Caco-2 (cell line): ENCODE measurements around the gene EIF4E2. TPM values are rescaled to one million over a fixed set of nuclear protein-coding genes. Genes with fewer than 3 reads are reported as not detected.

Source experiments
- BruUV-seq: library from RNA; stranded (reverse); fragments of 400-500 nt; replicated peaks from 2 replicates; lab custom pipeline; 2021; lab: Mats Ljungman, UMichigan
- CTCF ChIA-PET: fragments of 300-600 bp; sonication (Branson Sonifier 250); formaldehyde crosslinking; loops from one replicate; lab custom pipeline; 2022; ENCODE audit warnings: antibody characterized with exemption; lab: Charles Lee
- POLR2A ChIA-PET: fragments of 300-600 bp; sonication (Branson Sonifier 250); formaldehyde crosslinking; loops from one replicate; lab custom pipeline; 2022; ENCODE audit warnings: antibody characterized with exemption; lab: Charles Lee
- DNase-seq, 2 experiments: peaks; one replicate each; pipeline versions ENCODE4 v3.0.0 to v3.0.0-alpha.2; 2020 to 2022
- H3K27me3 ChIP-seq: replicated peaks from 2 replicates; pipeline ENCODE4 v1.6.0; 2011; ENCODE audit warnings: low read length; ENCODE audit not compliant: control insufficient read depth, insufficient read depth
- H3K36me3 ChIP-seq: 2 replicates; pipeline ENCODE4 v1.5.1; 2011; ENCODE audit warnings: low read length; ENCODE audit not compliant: control insufficient read depth, insufficient read depth
- H3K4me1 ChIP-seq: fragments of 250-450 bp; sonication (Bioruptor Pico); 2 replicates; pipeline ENCODE4 v1.5.1; 2020; ENCODE audit warnings: mild to moderate bottlenecking
- H3K4me3 ChIP-seq: 2 replicates; pipeline ENCODE4 v1.5.1; 2011; ENCODE audit warnings: low read depth, mild to moderate bottlenecking, control low read depth, low read length
- H3K9me3 ChIP-seq: fragments of 250-450 bp; sonication (Bioruptor Pico); 2 replicates; pipeline ENCODE4 v1.5.1; 2020; ENCODE audit warnings: mild to moderate bottlenecking, moderate library complexity
- H3K27ac Mint-ChIP-seq: one replicate; pipeline ENCODE4 v1.8.0; 2022; ENCODE audit warnings: mixed read lengths; ENCODE audit not compliant: unreplicated experiment
- H3K27me3 Mint-ChIP-seq: one replicate; pipeline ENCODE4 v1.8.0; 2022; ENCODE audit warnings: mixed read lengths; ENCODE audit not compliant: insufficient read depth, unreplicated experiment
- H3K36me3 Mint-ChIP-seq: one replicate; pipeline ENCODE4 v1.8.0; 2022; ENCODE audit warnings: mild to moderate bottlenecking, mixed read lengths; ENCODE audit not compliant: insufficient read depth, unreplicated experiment
- H3K4me1 Mint-ChIP-seq: one replicate; pipeline ENCODE4 v1.8.0; 2022; ENCODE audit warnings: low read depth, mixed read lengths; ENCODE audit not compliant: unreplicated experiment
- H3K4me3 Mint-ChIP-seq: one replicate; pipeline ENCODE4 v1.8.0; 2022; ENCODE audit warnings: mild to moderate bottlenecking, moderate library complexity, mixed read lengths; ENCODE audit not compliant: unreplicated experiment
- H3K9me3 Mint-ChIP-seq: one replicate; pipeline ENCODE4 v1.8.0; 2022; ENCODE audit warnings: mixed read lengths; ENCODE audit not compliant: unreplicated experiment
- CTCF ChIP-seq, 2 experiments: fragments of 200-600 bp in 1 of 2; IDR thresholded peaks; 1 replicate in 1 of 2; 2 replicates in 1 of 2; pipeline versions ENCODE4 v1.5.1 to v1.8.0; 2011 to 2022; ENCODE audit warnings: antibody characterized with exemption in 1 of 2, control low read depth in 1 of 2, inconsistent platforms in 1 of 2, low read depth in 1 of 2, low read length in 1 of 2, mild to moderate bottlenecking in 1 of 2, moderate library complexity in 1 of 2; ENCODE audit not compliant: insufficient read depth in 1 of 2, severe bottlenecking in 1 of 2, unreplicated experiment in 1 of 2
- intact Hi-C: fragments of 100-400 bp; cut with micrococcal nuclease; formaldehyde crosslinking; loops from one replicate; pipeline ENCODE4 v1.10.0; 2022; ENCODE audit not compliant: unreplicated experiment
- total RNA-seq: library from RNA; stranded (reverse); gene quantifications from 2 replicates; pipeline ENCODE4 v1.2.3, GENCODE V29; 2022

The EIF4E2 gene
- total RNA-seq, 1 experiment from 2014 or later = 57.2 TPM

- H3K27ac Mint-ChIP-seq = no peak overlapping the region
- H3K36me3 Mint-ChIP-seq = no peaks in the 10 kb centered on the region
- H3K27me3 Mint-ChIP-seq = no peaks in the 10 kb centered on the region
- no peaks in the 10 kb centered on the region for H3K27me3 ChIP-seq
- CTCF ChIA-PET = no interaction called here
- no peak for TF ChIP-seq CTCF (IDR thresholded peaks at IDR 0.05; ENCODE audit: insufficient read depth in 1 of 2, low read depth in 1 of 2, low read length in 1 of 2, severe bottlenecking in 1 of 2, unreplicated experiment in 1 of 2)
- intact Hi-C loops = no loop called here
- H3K4me3 ChIP-seq = no peak overlapping the region
- no peak overlapping the region for H3K4me3 Mint-ChIP-seq
- BruUV-seq = no TSS peak
- peaks cover 6% of the 10 kb centered on the region for H3K4me1 Mint-ChIP-seq
- no peak for DNase-seq
- no peaks in the 10 kb centered on the region for H3K9me3 ChIP-seq
- H3K36me3 ChIP-seq = no peaks in the 10 kb centered on the region
- H3K4me1 ChIP-seq = no peaks in the 10 kb centered on the region
- POLR2A ChIA-PET = no interaction called here
- no peaks in the 10 kb centered on the region for H3K9me3 Mint-ChIP-seq
Measured at GRCh38 chr2:232588680-232589585, 38.4 kb downstream of the EIF4E2 start.

- POLR2A ChIA-PET = no interaction called here
- Histone ChIP-seq H3K9me3 (no peaks in the 10 kb centered on the region), H3K4me3 (no peak overlapping the region), H3K27me3 (no peaks in the 10 kb centered on the region), H3K36me3 (no peaks in the 10 kb centered on the region), H3K4me1 (no peaks in the 10 kb centered on the region)
- CTCF ChIA-PET = no interaction called here
- Mint-ChIP-seq H3K36me3 (no peaks in the 10 kb centered on the region), H3K4me1 (no peaks in the 10 kb centered on the region), H3K27me3 (no peaks in the 10 kb centered on the region), H3K9me3 (no peaks in the 10 kb centered on the region), H3K27ac (peak overlapping the region; percentile 55), H3K4me3 (no peak overlapping the region)
- TF ChIP-seq CTCF (IDR thresholded peaks at IDR 0.05; ENCODE audit: insufficient read depth in 1 of 2, low read depth in 1 of 2, low read length in 1 of 2, severe bottlenecking in 1 of 2, unreplicated experiment in 1 of 2) = no peak
- intact Hi-C loops = no loop called here
- DNase-seq = peak in 1 of 2 experiments; percentile 17
- BruUV-seq = no TSS peak
Measured at GRCh38 chr2:232592772-232593395, 42.4 kb downstream of the EIF4E2 start.

GRCh38 chr2:232593982-232594381 is 43.5 kb downstream of the EIF4E2 start:
- H3K9me3 ChIP-seq = no peaks in the 10 kb centered on the region
- intact Hi-C loops = no loop called here
- Mint-ChIP-seq H3K4me1 (no peaks in the 10 kb centered on the region), H3K27ac (no peak overlapping the region), H3K4me3 (no peak overlapping the region), H3K9me3 (no peaks in the 10 kb centered on the region), H3K36me3 (no peaks in the 10 kb centered on the region), H3K27me3 (no peaks in the 10 kb centered on the region)
- H3K4me3 ChIP-seq = no peak overlapping the region
- ChIA-PET POLR2A (no interaction called here), CTCF (no interaction called here)
- H3K4me1 ChIP-seq = no peaks in the 10 kb centered on the region
- no TSS peak for BruUV-seq
- no peak for TF ChIP-seq CTCF (IDR thresholded peaks at IDR 0.05; ENCODE audit: insufficient read depth in 1 of 2, low read depth in 1 of 2, low read length in 1 of 2, severe bottlenecking in 1 of 2, unreplicated experiment in 1 of 2)
- no peak for DNase-seq
- H3K27me3 ChIP-seq = no peaks in the 10 kb centered on the region
- no peaks in the 10 kb centered on the region for H3K36me3 ChIP-seq
